IPS-18c (cell line): ENCODE measurements around the gene SPOCK1.
"Not testable (repeated sequence)": the region's sequence is repeated elsewhere in the genome, so short reads cannot be mapped to it uniquely, and the experiment has no call there.

Source experiments
- H3K4me3 ChIP-seq: 2 replicates; pipeline ENCODE4 v1.7.0; 2013; ENCODE audit warnings: low read depth, mild to moderate bottlenecking, low read length, moderate library complexity; ENCODE audit not compliant: insufficient read depth
- H3K9me3 ChIP-seq: one replicate; pipeline ENCODE4 v1.6.1; 2013; ENCODE audit warnings: mild to moderate bottlenecking, low read length, moderate library complexity; ENCODE audit not compliant: control insufficient read depth, insufficient read depth

SPOCK1 gene

GRCh38 chr5:137499506-137499847, 351 bp upstream of the SPOCK1 start:
- H3K9me3 ChIP-seq, H3K4me3 ChIP-seq: not testable (repeated sequence)

DNA sequence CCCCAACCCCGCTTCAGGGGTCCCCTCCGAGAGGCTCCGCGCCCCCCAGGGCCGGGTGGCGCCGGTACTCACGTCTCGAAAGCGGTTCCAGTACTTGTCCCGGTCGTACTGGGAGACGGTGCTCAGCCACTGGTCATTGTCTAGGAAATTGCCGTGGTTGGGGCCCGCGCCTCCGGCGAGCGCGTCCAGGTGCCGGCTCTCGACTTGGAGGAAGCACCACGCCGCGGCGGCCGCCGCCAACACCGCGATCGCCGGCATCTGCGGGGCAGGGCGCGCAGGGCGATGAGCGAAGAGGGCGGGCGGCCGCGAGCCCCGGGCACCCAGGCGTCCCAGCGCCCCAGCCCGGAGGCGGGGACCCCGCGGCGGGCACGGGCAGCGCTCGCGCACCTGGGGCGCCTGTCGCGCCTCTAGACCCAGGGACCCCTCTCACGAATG, 808 bp downstream of the SPOCK1 start:
- Histone ChIP-seq H3K9me3 (no peaks in the 10 kb centered on the region), H3K4me3 (peak overlapping the region; percentile 68)

DNA sequence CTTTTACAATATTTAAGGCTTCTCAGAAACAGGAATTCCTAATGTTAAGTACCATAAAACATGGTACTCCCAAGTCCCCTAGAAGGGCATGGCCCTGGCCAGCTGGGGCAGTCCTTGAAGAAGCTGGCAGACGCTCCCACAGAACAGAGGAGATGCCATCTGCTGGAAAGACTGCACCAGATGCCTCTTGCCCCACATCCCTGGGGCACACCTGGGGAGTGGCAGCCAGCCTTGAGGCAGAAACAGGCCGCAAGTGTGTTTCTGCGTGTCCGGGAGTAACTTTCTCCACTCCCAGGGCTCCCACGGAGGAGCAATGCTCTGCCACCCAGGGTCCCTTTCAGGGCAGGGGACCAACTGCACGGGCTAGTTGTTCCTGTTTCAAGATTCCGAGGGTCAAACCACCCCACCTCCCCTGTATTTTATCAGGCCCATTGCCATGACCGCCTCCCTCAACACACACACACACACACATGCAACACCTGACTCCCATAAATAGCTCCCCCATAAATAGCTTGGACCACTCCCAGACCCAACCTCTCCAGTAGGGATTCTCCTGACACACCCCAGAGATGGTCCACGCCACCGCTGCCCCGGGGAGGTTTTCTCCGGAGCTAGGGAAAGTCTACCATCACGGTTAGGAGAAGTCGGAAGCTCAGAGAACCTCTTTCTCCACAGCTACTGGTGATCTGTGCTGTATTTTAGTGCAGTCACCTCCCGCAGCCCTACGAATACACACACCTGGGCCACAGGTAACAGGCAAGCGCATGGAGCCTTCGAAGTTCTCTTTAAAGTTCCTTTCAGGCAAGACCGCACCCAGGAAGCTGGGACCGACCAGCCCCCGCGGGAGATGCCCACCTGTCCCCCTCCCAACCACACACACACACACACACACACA, 1.5 kb downstream of the SPOCK1 start:
- H3K9me3 ChIP-seq, result no peaks in the 10 kb centered on the region
- H3K4me3 ChIP-seq, result peak overlapping the region; percentile 68; the same call in 1 of the 2 replicates

DNA sequence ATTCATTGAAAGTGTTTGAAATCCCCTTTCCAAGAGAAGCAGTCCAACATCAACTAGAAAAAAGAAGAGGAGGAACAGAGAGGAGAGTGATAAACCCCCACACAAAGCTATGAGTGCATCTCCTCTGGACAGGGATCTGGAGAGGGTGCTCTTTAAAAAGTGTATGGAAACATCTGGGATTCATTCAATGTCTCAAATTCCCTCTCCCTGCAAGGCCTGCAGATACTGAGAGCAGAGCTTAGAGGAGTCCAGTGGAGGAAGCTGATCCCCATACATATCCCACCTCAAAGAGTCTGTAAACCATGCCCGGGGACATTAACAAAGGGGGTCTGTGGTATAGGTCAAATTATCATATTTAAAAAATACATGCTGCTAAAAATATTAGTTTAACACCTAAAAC, 2.2 kb downstream of the SPOCK1 start:
- Histone ChIP-seq H3K9me3 (no peaks in the 10 kb centered on the region), H3K4me3 (no peak overlapping the region)

- Histone ChIP-seq H3K4me3 (no peak overlapping the region), H3K9me3 (no peaks in the 10 kb centered on the region)
Measured at GRCh38 chr5:137492331-137492730, 6.8 kb downstream of the SPOCK1 start.

DNA sequence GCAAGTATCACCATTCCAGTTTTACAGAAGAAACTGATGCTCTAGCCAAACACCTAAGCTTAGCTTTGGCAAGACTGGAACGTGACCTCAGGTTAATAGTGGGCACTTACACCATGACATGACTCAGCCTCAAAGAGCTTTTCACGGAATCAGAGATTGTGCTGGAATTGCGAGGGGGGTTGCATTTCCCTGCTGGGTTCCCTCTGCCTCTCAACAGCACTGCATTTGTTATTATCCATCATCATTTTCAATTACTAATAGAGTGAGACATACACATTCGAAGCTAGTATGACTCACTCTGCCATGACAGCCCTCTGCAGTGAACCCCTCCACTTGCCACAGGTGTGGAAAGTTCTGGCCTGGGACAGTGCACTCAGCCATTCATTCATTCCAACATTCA, 8.0 kb downstream of the SPOCK1 start:
- H3K9me3 ChIP-seq, result no peaks in the 10 kb centered on the region
- H3K4me3 ChIP-seq, result no peak overlapping the region

DNA sequence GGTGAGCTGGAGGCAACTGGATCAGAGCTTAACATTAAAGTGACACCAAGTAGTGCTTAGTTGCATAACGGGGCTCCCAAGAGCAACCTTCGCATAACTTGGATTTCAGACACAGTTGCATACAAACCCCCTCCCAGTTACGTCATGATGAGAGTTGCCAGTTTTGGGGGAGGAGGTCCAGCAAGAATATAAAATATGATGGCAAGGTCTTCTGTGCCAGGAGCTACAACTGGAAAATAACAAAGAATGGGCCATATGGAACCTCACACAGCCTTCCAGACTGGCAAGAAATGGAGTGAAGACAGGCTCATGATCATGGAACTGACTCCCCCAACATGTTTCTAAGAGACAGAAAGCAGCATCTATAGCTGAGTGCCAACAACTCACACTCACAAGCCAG, 8.5 kb downstream of the SPOCK1 start:
- no peaks in the 10 kb centered on the region for H3K9me3 ChIP-seq
- no peak overlapping the region for H3K4me3 ChIP-seq

DNA sequence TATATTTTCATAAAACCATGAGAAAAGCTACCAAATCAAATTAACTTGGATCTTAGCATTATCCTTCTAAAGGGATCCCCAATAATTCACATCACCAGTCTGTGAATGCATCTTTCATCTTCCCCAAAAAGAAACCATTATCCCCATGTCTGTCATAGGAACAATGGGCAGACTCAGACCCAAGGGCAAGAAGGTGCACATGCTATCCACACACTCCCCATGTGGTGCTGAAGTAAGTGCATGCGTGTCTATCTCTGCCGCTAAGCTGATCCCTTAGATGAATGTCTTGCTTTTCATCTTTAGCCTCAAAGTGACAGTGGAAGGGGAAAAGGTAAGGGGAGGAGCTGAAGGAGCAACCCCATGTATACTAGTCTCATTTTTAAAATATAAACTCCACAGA, 10.2 kb downstream of the SPOCK1 start:
- H3K4me3 ChIP-seq, result no peak overlapping the region
- H3K9me3 ChIP-seq, result no peaks in the 10 kb centered on the region

GRCh38 chr5:137488516-137488915, 10.6 kb downstream of the SPOCK1 start:
- Histone ChIP-seq H3K4me3 (no peak overlapping the region), H3K9me3 (no peaks in the 10 kb centered on the region)

DNA sequence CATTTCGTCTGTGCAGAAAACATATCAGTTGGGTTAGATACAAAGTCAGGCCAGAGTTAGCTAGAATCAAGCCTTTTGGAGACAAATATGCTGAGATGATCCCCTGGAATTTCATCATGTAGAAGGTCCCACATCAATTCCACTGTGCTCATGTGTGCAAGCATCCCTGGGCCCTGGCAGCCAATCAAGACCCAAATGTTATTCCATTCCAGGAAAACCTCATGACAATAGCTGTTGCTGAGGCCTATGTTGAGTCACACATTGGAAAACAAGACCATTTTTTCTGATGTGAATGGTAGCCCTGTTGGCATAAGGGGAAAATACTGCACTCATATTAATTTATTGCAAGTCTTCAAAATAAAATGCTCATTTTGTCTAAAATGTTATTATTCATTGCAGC, 11.5 kb downstream of the SPOCK1 start:
- H3K9me3 ChIP-seq, result no peaks in the 10 kb centered on the region
- no peak overlapping the region for H3K4me3 ChIP-seq

- H3K9me3 ChIP-seq, result no peaks in the 10 kb centered on the region
- no peak overlapping the region for H3K4me3 ChIP-seq
Measured at GRCh38 chr5:137486707-137487106, 12.4 kb downstream of the SPOCK1 start.

DNA sequence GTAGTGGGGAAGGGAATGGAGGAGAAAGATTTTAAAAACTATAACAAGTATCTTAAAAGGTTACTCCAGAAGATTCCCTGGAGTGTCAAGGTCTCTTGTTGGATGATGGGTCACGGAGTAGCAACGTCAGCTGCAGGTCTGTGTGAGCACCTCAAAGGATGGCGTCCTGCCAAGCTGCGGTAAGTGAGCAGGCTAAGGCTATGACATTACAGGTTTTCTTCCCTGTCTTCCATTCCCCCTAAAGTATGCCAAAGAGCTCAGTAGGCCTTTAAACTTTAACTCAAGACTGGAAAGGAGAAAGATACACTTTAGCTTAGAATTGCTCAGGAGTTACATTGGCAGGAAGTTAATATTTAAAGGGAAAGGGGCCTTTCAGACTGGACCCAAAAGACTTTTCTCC, 17.5 kb downstream of the SPOCK1 start:
- H3K9me3 ChIP-seq, result no peaks in the 10 kb centered on the region
- H3K4me3 ChIP-seq, result no peak overlapping the region

DNA sequence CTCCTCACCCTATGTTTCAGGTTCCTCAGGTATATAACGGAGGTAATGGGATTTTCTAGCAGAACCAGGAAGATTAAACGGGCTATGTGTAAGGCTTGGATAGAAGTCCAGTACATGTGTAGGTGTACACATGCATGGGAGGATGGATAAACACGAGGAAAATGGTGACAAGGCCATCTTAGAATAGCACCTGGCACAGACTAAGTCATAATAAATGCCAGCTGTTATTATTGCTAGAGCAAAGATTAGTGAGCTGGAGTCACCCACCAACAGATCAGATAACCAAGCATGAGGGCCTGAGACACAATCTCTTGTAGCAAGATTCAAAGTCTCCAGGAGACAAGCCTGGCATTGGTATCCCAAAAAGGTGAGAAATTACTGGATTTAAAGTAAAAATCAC, 21.1 kb downstream of the SPOCK1 start:
- Histone ChIP-seq H3K9me3 (no peaks in the 10 kb centered on the region), H3K4me3 (no peak overlapping the region)

- no peak overlapping the region for H3K4me3 ChIP-seq
- no peaks in the 10 kb centered on the region for H3K9me3 ChIP-seq
Measured at GRCh38 chr5:137470921-137471220, 28.3 kb downstream of the SPOCK1 start.

GRCh38 chr5:137470111-137470920, 28.8 kb downstream of the SPOCK1 start:
- no peaks in the 10 kb centered on the region for H3K9me3 ChIP-seq
- no peak overlapping the region for H3K4me3 ChIP-seq

- Histone ChIP-seq H3K4me3 (no peak overlapping the region), H3K9me3 (no peaks in the 10 kb centered on the region)
Measured at GRCh38 chr5:137466889-137467288, 32.2 kb downstream of the SPOCK1 start.

DNA sequence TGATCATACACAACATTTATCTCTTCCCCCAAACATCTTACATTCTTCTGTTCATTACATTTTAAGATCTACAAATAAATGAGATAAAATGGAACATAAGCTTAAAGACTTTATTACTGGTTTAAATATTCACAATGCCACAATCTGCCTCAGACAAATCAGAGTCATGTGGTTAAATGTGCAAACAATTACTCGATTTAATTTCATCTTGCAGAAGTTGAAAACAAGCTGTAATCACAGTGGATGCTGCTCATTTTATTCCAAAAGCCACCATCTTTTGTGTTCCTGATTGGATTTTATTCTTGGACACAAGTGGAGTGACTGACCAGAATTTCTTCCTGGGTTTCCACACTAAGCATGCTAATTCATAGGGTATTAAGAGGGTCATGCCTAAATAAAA, 33.2 kb downstream of the SPOCK1 start:
- Histone ChIP-seq H3K4me3 (no peak overlapping the region), H3K9me3 (no peaks in the 10 kb centered on the region)

GRCh38 chr5:137462816-137463520, 36.2 kb downstream of the SPOCK1 start:
- Histone ChIP-seq H3K4me3 (no peak overlapping the region), H3K9me3 (no peaks in the 10 kb centered on the region)
